ENCODE data around the gene NAV3. TPM values are rescaled to one million over a fixed set of nuclear protein-coding genes. Genes with fewer than 3 reads are reported as not detected.

The NAV3 gene
- polyA plus RNA-seq, 1 of the 3 experiments (the other 2 are of a cell fraction), result 10.5 TPM

GRCh38 chr12:78210506-78210860, 379.8 kb downstream of the NAV3 start:
- H3K9me3 ChIP-seq, result no peaks in the 10 kb centered on the region
- H3K4me1 ChIP-seq (ENCODE audit: control insufficient read depth in 1 of 2, insufficient read depth in 2 of 2, low read depth in 1 of 2, low read length in 1 of 2), result peaks cover 0 to 5% of the 10 kb centered on the region in 2 experiments; a peak in 1 of 4 replicates
- no peaks in the 10 kb centered on the region for H3K9me2 ChIP-seq
- H3K4me2 ChIP-seq, result no peak overlapping the region
- no peaks in the 10 kb centered on the region for H3K27me3 ChIP-seq (ENCODE audit: insufficient read depth)
- POLR2A ChIA-PET, result no interaction called here
- no peak for DNase-seq
- peak overlapping the region in 1 of 2 experiments; percentile 2; a peak in 1 of 4 replicates for H3K27ac ChIP-seq (ENCODE audit: low read depth in 2 of 2, low read length in 1 of 2)
- CTCF ChIA-PET, result no interaction called here
- no peak overlapping the region for H3K9ac ChIP-seq
- peaks cover 22 to 26% of the 10 kb centered on the region in 2 experiments for H3K36me3 ChIP-seq (replicated peaks in 1 of 2; ENCODE audit: control insufficient read depth in 1 of 2, insufficient read depth in 2 of 2, low read length in 1 of 2)
- H3K4me3 ChIP-seq (ENCODE audit: low read depth in 2 of 2, low read length in 1 of 2), result no peak overlapping the region
- no peak overlapping the region for H2AFZ ChIP-seq (ENCODE audit: low read depth)
- WGBS (ENCODE audit: low lambda C conversion rate), result 93% methylated on average over 1 of the region's 1 CpG
- H3F3A ChIP-seq (replicated peaks; ENCODE audit: insufficient read depth), result peaks cover 4% of the 10 kb centered on the region
- no peak for TF ChIP-seq REST (IDR thresholded peaks at IDR 0.05; ENCODE audit: low read depth, low read length)
- TF ChIP-seq GATA2 (CRISPR knock-in tag; IDR thresholded peaks at IDR 0.05), result no peak
- no peak for TF ChIP-seq EZH2phosphoT487 (IDR thresholded peaks at IDR 0.05; ENCODE audit: borderline replicate concordance, low read depth)
- TF ChIP-seq EP300 (IDR thresholded peaks at IDR 0.05; ENCODE audit: borderline replicate concordance in 1 of 2, low read depth in 1 of 2, low read length in 1 of 2), result no peak
- TF ChIP-seq ZBTB33 (IDR thresholded peaks at IDR 0.05; ENCODE audit: borderline replicate concordance, low read depth), result no peak
- TF ChIP-seq RCOR1 (IDR thresholded peaks at IDR 0.05; ENCODE audit: low read length), result no peak
- no peak for TF ChIP-seq SMC3 (IDR thresholded peaks at IDR 0.05; ENCODE audit: low read depth, low read length)
- TF ChIP-seq MAX (IDR thresholded peaks at IDR 0.05; ENCODE audit: low read depth), result no peak
- TF ChIP-seq RFX5 (IDR thresholded peaks at IDR 0.05; ENCODE audit: low read length), result no peak
- TF ChIP-seq ELF1 (IDR thresholded peaks at IDR 0.05), result no peak
- TF ChIP-seq IRF3 (IDR thresholded peaks at IDR 0.05; ENCODE audit: low read depth, low read length), result no peak
- no peak for TF ChIP-seq FOSL2 (IDR thresholded peaks at IDR 0.05; ENCODE audit: borderline replicate concordance, low read depth)
- TF ChIP-seq FOXM1 (IDR thresholded peaks at IDR 0.05; ENCODE audit: low read depth), result no peak
- no peak for TF ChIP-seq TCF12 (IDR thresholded peaks at IDR 0.05)
- no peaks in the 10 kb centered on the region for H4K20me1 ChIP-seq (ENCODE audit: insufficient read depth)
- H3K79me2 ChIP-seq (ENCODE audit: insufficient read depth), result no peaks in the 10 kb centered on the region
